GM10248 (cell line): ENCODE results near the gene TLCD3A.
"Not testable (repeated sequence)": the region's sequence is repeated elsewhere in the genome, so short reads cannot be mapped to it uniquely, and the experiment has no call there.

Experiments used
- CTCF ChIA-PET: fragments of 300-600 bp; sonication (Branson Sonifier 250); formaldehyde crosslinking; extraction: SDS; loops from one replicate; lab custom pipeline; 2021; ENCODE audit warnings: antibody characterized with exemption; lab: Yijun Ruan, JAX
- POLR2A ChIA-PET: fragments of 350-650 bp; sonication (Branson Sonifier 250); formaldehyde crosslinking; extraction: SDS; loops from one replicate; lab custom pipeline; 2020; ENCODE audit warnings: antibody characterized with exemption; lab: Yijun Ruan, JAX
- DNase-seq: peaks from one replicate; pipeline ENCODE4 v3.0.0; 2012; ENCODE audit errors: extremely low spot score
- CTCF ChIP-seq: IDR thresholded peaks from 2 replicates; pipeline ENCODE4 v1.5.1; 2012; ENCODE audit warnings: mild to moderate bottlenecking, low read depth; ENCODE audit errors: extremely low read depth, missing control alignments, control extremely low read depth

The TLCD3A gene

GRCh38 chr17:752620-753219, 20.3 kb downstream of the TLCD3A start:
- POLR2A ChIA-PET = interaction anchor here (0.6 kb wide), 1 partner anchor 26 kb away, joined by 5 read pairs; no protein-coding TSS in a partner anchor
- CTCF ChIA-PET = interaction anchor here (0.8 to 2.0 kb wide), 19 partner anchors 8 to 341 kb away, joined by 3 to 10 read pairs (median 3); partner anchors contain the start of genes GLOD4, MRM3, TIMM22 and VPS53
- peak; percentile 49 for DNase-seq

GRCh38 chr17:753418-753817, 21.0 kb downstream of the TLCD3A start:
- CTCF ChIA-PET = interaction anchor here (0.8 to 2.0 kb wide), 12 partner anchors 8 to 341 kb away, joined by 3 to 10 read pairs (median 4); partner anchors contain the start of genes TIMM22 and VPS53
- TF ChIP-seq CTCF = no peak

More at GRCh38 chr17:752620-753219, 20.3 kb downstream of the TLCD3A start:
- TF ChIP-seq CTCF = no peak

GRCh38 chr17:755319-755961, 23.0 kb downstream of the TLCD3A start:
- POLR2A ChIA-PET, DNase-seq: not testable (repeated sequence)
- CTCF ChIA-PET = interaction anchor here (0.9 to 1.4 kb wide), 3 partner anchors 11 to 343 kb away, joined by 3 to 4 read pairs (median 4); no protein-coding TSS in a partner anchor

More at GRCh38 chr17:753418-753817, 21.0 kb downstream of the TLCD3A start:
- POLR2A ChIA-PET = interaction anchor here (0.5 to 0.6 kb wide), 2 partner anchors 26 to 59 kb away, joined by 5 to 10 read pairs; no protein-coding TSS in a partner anchor
- DNase-seq = no peak

GRCh38 chr17:756010-756567, 23.7 kb downstream of the TLCD3A start:
- DNase-seq, CTCF ChIA-PET, POLR2A ChIA-PET: not testable (repeated sequence)

GRCh38 chr17:759964-760363, 27.6 kb downstream of the TLCD3A start:
- no peak for DNase-seq
- no peak for TF ChIP-seq CTCF
- POLR2A ChIA-PET = no interaction called here
- CTCF ChIA-PET = interaction anchor here (0.7 kb wide), 1 partner anchor 9 kb away, joined by 3 read pairs; no protein-coding TSS in a partner anchor

- POLR2A ChIA-PET = no interaction called here
These were observed 28.0 kb downstream of the TLCD3A start for GRCh38 chr17:760371-760770.

More at GRCh38 chr17:760371-760770, 28.0 kb downstream of the TLCD3A start:
- no peak for TF ChIP-seq CTCF
- CTCF ChIA-PET = interaction anchor here (0.7 to 0.8 kb wide), 2 partner anchors 8 to 9 kb away, joined by 3 read pairs; partner anchors contain the start of gene GEMIN4
- no peak for DNase-seq
